ENCODE data around the gene ACP6. TPM values are rescaled to one million over a fixed set of nuclear protein-coding genes. Genes with fewer than 3 reads are reported as not detected.

Gene ACP6
- total RNA-seq, 1 donor from 2014 or later = 2.4 TPM

Other genes starting within 250 kb of the ACP6 start
- gene BCL9, start 129.0 kb downstream of the ACP6 start, total RNA-seq = 1.5 and 2.2 TPM in 2 replicates
- 0.26 and 0.51 TPM in 2 replicates for gene GJA5, start 90.1 kb upstream of the ACP6 start, total RNA-seq
- not detected in 2 replicates for gene GJA8, start 232.3 kb upstream of the ACP6 start, total RNA-seq